K562 (cell line): ENCODE measurements around the gene DAZAP1. TPM values are rescaled to one million over a fixed set of nuclear protein-coding genes. Genes with fewer than 3 reads are reported as not detected.

Experiments
- ATAC-seq: fragments of 200-7000 bp; cut with Tn5 transposase; 3 replicates; pipeline ENCODE4 v1.9.1; 2020; ENCODE audit warnings: moderate library complexity
- Bru-seq: library from RNA; stranded (reverse); fragments of 400-500 nt; gene quantifications from one replicate; lab custom pipeline; 2021; lab: Mats Ljungman, UMichigan
- BruChase-seq, 2 experiments: library from RNA; stranded (reverse); fragments of 400-500 nt; gene quantifications; one replicate each; lab custom pipeline; 2021; lab: Mats Ljungman, UMichigan
- BruUV-seq: library from RNA; stranded (reverse); fragments of 400-500 nt; replicated peaks from 2 replicates; lab custom pipeline; 2021; lab: Mats Ljungman, UMichigan
- CTCF ChIA-PET: fragments of 300-600 bp; formaldehyde crosslinking; extraction: SDS; loops from one replicate; lab custom pipeline; 2021; ENCODE audit warnings: low intra/inter-chr PET ratio; lab: Yijun Ruan, JAX
- POLR2A ChIA-PET: fragments of 300-600, 350-650 bp; sonication (Branson Sonifier 250); formaldehyde crosslinking; extraction: SDS; loops from one replicate; lab custom pipeline; 2021; ENCODE audit warnings: antibody characterized with exemption, inconsistent platforms; lab: Yijun Ruan, JAX
- DNase-seq, 4 experiments: peaks; one replicate each; pipeline versions ENCODE4 v3.0.0 to v3.0.0-alpha.2; 2011 to 2018; ENCODE audit warnings: low spot score in 3 of 4, mixed read lengths in 3 of 4; ENCODE audit errors: extremely low read depth in 1 of 4
- FAIRE-seq: peaks from 2 replicates; lab custom pipeline; 2011; peaks lifted over from hg19 to GRCh38; lab: Jason Lieb, UNC
- H2AFZ ChIP-seq: 2 replicates; pipeline ENCODE4 v1.6.0; 2011; ENCODE audit warnings: low read depth, low read length, control low read depth, inconsistent platforms
- H3K27ac ChIP-seq: fragments of 200-600 bp; 3 replicates; pipeline ENCODE4 v1.8.0; 2011; ENCODE audit warnings: low read depth, mild to moderate bottlenecking, control low read depth, inconsistent platforms, low read length, moderate library complexity, mixed read lengths; ENCODE audit errors: extremely low read depth
- H3K27me3 ChIP-seq, 2 experiments: fragments of 300-600 bp in 1 of 2; 2 replicates in 1 of 2; 3 replicates in 1 of 2; pipeline versions ENCODE4 v1.6.0 to v1.8.0; 2011; ENCODE audit warnings: inconsistent platforms in 2 of 2, low read length in 2 of 2, mild to moderate bottlenecking in 1 of 2, mixed read lengths in 1 of 2, moderate library complexity in 1 of 2; ENCODE audit not compliant: control insufficient read depth in 2 of 2, insufficient read depth in 2 of 2
- H3K36me3 ChIP-seq: fragments of 300-600 bp; 3 replicates; pipeline ENCODE4 v1.8.0; 2011; ENCODE audit warnings: mild to moderate bottlenecking, low read length, inconsistent platforms; ENCODE audit not compliant: control insufficient read depth, insufficient read depth
- H3K4me1 ChIP-seq, 2 experiments: fragments of 200-600 bp in 1 of 2; replicated peaks in 1 of 2; 2 replicates in 1 of 2; 3 replicates in 1 of 2; pipeline versions ENCODE4 v1.5.1 to v1.8.0; 2011; ENCODE audit warnings: inconsistent platforms in 2 of 2, low read length in 2 of 2, mild to moderate bottlenecking in 1 of 2, mixed read lengths in 1 of 2, moderate library complexity in 1 of 2; ENCODE audit not compliant: control insufficient read depth in 2 of 2, insufficient read depth in 2 of 2
- H3K4me2 ChIP-seq: 2 replicates; pipeline ENCODE4 v1.6.1; 2011; ENCODE audit warnings: low read length, control low read depth, inconsistent platforms, mixed read lengths; ENCODE audit not compliant: insufficient read depth
- H3K4me3 ChIP-seq: fragments of 200-600 bp; sonication (generic), shearing (Covaris generic); 2 replicates; pipeline ENCODE4 v1.5.1; 2016; ENCODE audit warnings: control low read depth, inconsistent platforms
- H3K79me2 ChIP-seq: fragments of 200-600 bp; 3 replicates; pipeline ENCODE4 v1.8.0; 2011; ENCODE audit warnings: low read length, inconsistent platforms; ENCODE audit not compliant: control insufficient read depth, insufficient read depth
- H3K9ac ChIP-seq, 2 experiments: 2 replicates each; pipeline versions ENCODE4 v1.6.0 to v1.6.1; 2011; ENCODE audit warnings: low read depth in 2 of 2, low read length in 2 of 2, control low read depth in 1 of 2, inconsistent platforms in 1 of 2, mild to moderate bottlenecking in 1 of 2, mixed read lengths in 1 of 2; ENCODE audit not compliant: insufficient read depth in 1 of 2
- H3K9me1 ChIP-seq: one replicate; pipeline ENCODE4 v1.6.0; 2011; ENCODE audit warnings: inconsistent platforms, mild to moderate bottlenecking, low read length, moderate library complexity; ENCODE audit not compliant: control insufficient read depth, insufficient read depth
- H3K9me3 ChIP-seq: replicated peaks from 2 replicates; pipeline ENCODE4 v1.5.1; 2011; ENCODE audit warnings: low read depth, low read length, inconsistent platforms; ENCODE audit not compliant: control insufficient read depth, insufficient read depth
- H4K20me1 ChIP-seq: replicated peaks from 2 replicates; pipeline ENCODE4 v1.6.1; 2011; ENCODE audit warnings: low read length, inconsistent platforms, mixed read lengths; ENCODE audit not compliant: control insufficient read depth, insufficient read depth
- RBM14 ChIP-seq: fragments of 200-400 bp; formaldehyde crosslinking; IDR thresholded peaks from 2 replicates; pipeline ENCODE4 v1.6.1; 2018; ENCODE audit warnings: low read depth, mild to moderate bottlenecking, low read length, moderate library complexity, borderline replicate concordance; ENCODE audit not compliant: insufficient read depth
- SIN3B ChIP-seq: fragments of 450-650 bp; IDR thresholded peaks from 2 replicates; pipeline ENCODE4 v1.6.1; 2017; ENCODE audit warnings: low read depth, mild to moderate bottlenecking, moderate library complexity
- SMAD4 ChIP-seq: fragments of 250-450 bp; sonication (Bioruptor Pico); conservative IDR thresholded peaks from 2 replicates; pipeline ENCODE4 v1.8.0; 2021; ENCODE audit warnings: inconsistent platforms, mild to moderate bottlenecking, moderate library complexity
- TAF1 ChIP-seq: IDR thresholded peaks from 2 replicates; pipeline ENCODE4 v1.6.1; 2011; ENCODE audit warnings: mild to moderate bottlenecking, low read length, moderate library complexity; ENCODE audit not compliant: insufficient read depth, control insufficient read depth, severe bottlenecking; ENCODE audit errors: extremely low read depth
- TGIF2 ChIP-seq: sonication (generic); formaldehyde crosslinking; IDR thresholded peaks from 2 replicates; pipeline ENCODE4 v1.8.1; 2022; ENCODE audit warnings: mild to moderate bottlenecking, missing genetic modification reagents, moderate library complexity
- YY1 ChIP-seq, 3 experiments: IDR thresholded peaks; 2 replicates each; pipeline ENCODE4 v1.6.1; 2011; ENCODE audit warnings: low read length in 2 of 3, mild to moderate bottlenecking in 2 of 3, moderate library complexity in 2 of 3, borderline replicate concordance in 1 of 3, control low read depth in 1 of 3, low read depth in 1 of 3; ENCODE audit not compliant: insufficient read depth in 3 of 3, insufficient replicate concordance in 2 of 3, control insufficient read depth in 1 of 3, insufficient read length in 1 of 3; ENCODE audit errors: extremely low read depth in 1 of 3
- ZNF174 ChIP-seq: fragments of 250-450 bp; sonication (Bioruptor Pico); IDR thresholded peaks from 2 replicates; pipeline ENCODE4 v1.4.0; 2020; ENCODE audit warnings: mild to moderate bottlenecking
- ZNF3 ChIP-seq: fragments of 250-450 bp; sonication (Bioruptor Pico); IDR thresholded peaks from 2 replicates; pipeline ENCODE4 v1.5.0; 2021; ENCODE audit warnings: mild to moderate bottlenecking, moderate library complexity
- ZNF639 ChIP-seq, 2 experiments: fragments of 200-800 bp in 1 of 2; sonication (Bioruptor generic) in 1 of 2; sonication (generic) in 1 of 2; formaldehyde crosslinking in 1 of 2; IDR thresholded peaks in 1 of 2; conservative IDR thresholded peaks in 1 of 2; 2 replicates each; pipeline versions ENCODE4 v1.5.0 to v1.6.1; 2016 to 2020; ENCODE audit warnings: missing compliant biosample characterization in 1 of 2, missing genetic modification characterization in 1 of 2, missing genetic modification reagents in 1 of 2
- WGBS: fragments of 100-300 bp; shearing (Covaris generic); methylation state at CpG from one replicate; pipeline ENCODE4 v1.1.6; 2016; ENCODE audit warnings: low coverage, mixed read lengths; ENCODE audit not compliant: insufficient coverage; ENCODE audit errors: missing lambda C conversion rate; 5-methylcytosine and 5-hydroxymethylcytosine counted together
- in situ Hi-C: fragments of 300-500 bp; cut with MboI; formaldehyde crosslinking; loops from 4 replicates; pipeline ENCODE4 v1.15.0; 2018; ENCODE audit warnings: inconsistent platforms, mixed read lengths
- intact Hi-C: fragments of 100-400 bp; cut with micrococcal nuclease; formaldehyde crosslinking; loops from 2 replicates; pipeline ENCODE4 v1.14.2; 2022
- long read RNA-seq, 3 experiments: library from polyadenylated mRNA in 2 of 3; library from RNA in 1 of 3; unstranded in 2 of 3; stranded (forward) in 1 of 3; transcript quantifications; one replicate each; pipeline ENCODE4 v2.0.0, GENCODE V29; 2019 to 2022
- polyA minus RNA-seq, 3 experiments: library from RNA; depleted of rRNA, polyadenylated mRNA; stranded (reverse); fragments of >200 nt; gene quantifications; 2 replicates each; pipeline ENCODE4 v1.2.3, GENCODE V29; 2011
- polyA plus RNA-seq, 8 experiments: library from polyadenylated mRNA; depleted of rRNA in 4 of 8; stranded (reverse) in 5 of 8; unstranded in 3 of 8; fragments of >200 nt; fragmentation: Nextera tagmentation in 2 of 8; fragmentation: Illumina TruSeq in 1 of 8; extraction: Ambion mirVana in 2 of 8; extraction: Trizol in 1 of 8; gene quantifications; 2 replicates each; pipeline versions ENCODE4 v1.2.1 to v1.2.3, GENCODE V29; 2011 to 2014; ENCODE audit warnings: inconsistent platforms in 1 of 8, missing spikeins in 1 of 8
- total RNA-seq, 7 experiments: library from RNA; depleted of rRNA in 6 of 7; stranded (reverse); fragments of >200 nt in 6 of 7; fragmentation: Illumina TruSeq in 2 of 7; extraction: Trizol in 2 of 7; gene quantifications; 2 replicates each; pipeline versions ENCODE4 v1.2.1 to v1.2.3, GENCODE V29; 2011 to 2021; ENCODE audit warnings: low replicate concordance in 1 of 7

DAZAP1 gene
- total RNA-seq (2011; cell fraction: chromatin; rRNA removed; ENCODE audit: low replicate concordance), result 223 and 289 TPM in 2 replicates
- 105 and 117 TPM in 2 replicates for total RNA-seq (2011; cell fraction: nucleolus; rRNA removed)
- total RNA-seq (2011; cell fraction: nucleoplasm; rRNA removed), result 149 and 185 TPM in 2 replicates
- 222 and 244 TPM in 2 replicates for total RNA-seq (2014; rRNA removed)
- 77.7 and 78.7 TPM in 2 replicates for total RNA-seq (2014; rRNA removed; fragmentation: Illumina TruSeq; extraction: Trizol)
- 139 and 143 TPM in 2 replicates for total RNA-seq (2015; rRNA removed; fragmentation: Illumina TruSeq; extraction: Trizol)
- 287 and 289 TPM in 2 replicates for total RNA-seq (2021)
- polyA plus RNA-seq (2011; rRNA removed), result 125 and 155 TPM in 2 replicates
- 57.6 and 123 TPM in 2 replicates for polyA plus RNA-seq (2011; cell fraction: cytosol; rRNA removed)
- 177 and 237 TPM in 2 replicates for polyA plus RNA-seq (2011; cell fraction: nucleus; rRNA removed)
- polyA plus RNA-seq (2012), result 116 and 140 TPM in 2 replicates
- polyA plus RNA-seq (2014; fragmentation: Illumina TruSeq; extraction: Trizol), result 142 and 156 TPM in 2 replicates
- 10 to 100 TPM; 10.8 to 13.3 TPM for polyA plus RNA-seq (2014; fragmentation: Nextera tagmentation; extraction: Ambion mirVana)
- 250 and 266 TPM in 2 replicates for polyA plus RNA-seq (2014; rRNA removed)
- polyA minus RNA-seq (2011; rRNA and poly(A)+ RNA removed), result 29.7 and 47.1 TPM in 2 replicates
- 61.3 and 62.0 TPM in 2 replicates for polyA minus RNA-seq (2011; cell fraction: cytosol; rRNA and poly(A)+ RNA removed)
- 38.8 and 60.8 TPM in 2 replicates for polyA minus RNA-seq (2011; cell fraction: nucleus; rRNA and poly(A)+ RNA removed)
- percentile 89 among the genes with signal in this experiment for Bru-seq, nascent RNA
- percentile 93 among the genes with signal in this experiment for BruChase-seq, experiment 1, labeled RNA remaining after a 2-hour chase
- percentile 96 among the genes with signal in this experiment for BruChase-seq, experiment 2, labeled RNA remaining after a 6-hour chase
- long read RNA-seq, experiment 1, transcript DAZAP1-211 (12 exons, 2,157 nt), result minor isoform, 21 of 328 reads
- long read RNA-seq, experiment 1, transcript DAZAP1-201 (12 exons, 2,160 nt), result minor isoform, 47 of 328 reads
- long read RNA-seq, experiment 1, transcript DAZAP1-205 (12 exons, 2,086 nt), result minor isoform, 13 of 328 reads
- long read RNA-seq, experiment 1, transcript DAZAP1-208 (1 exons, 3,642 nt), result major isoform, 171 of 328 reads
- long read RNA-seq, experiment 1, partial matches to known transcripts, result 46 of 328 reads
- long read RNA-seq, experiment 1, other reads (novel, unspliced or antisense), result 28 of 328 reads
- long read RNA-seq, experiment 2, transcript DAZAP1-201 (12 exons, 2,160 nt), result minor isoform, 53 of 266 reads
- long read RNA-seq, experiment 2, transcript DAZAP1-205 (12 exons, 2,086 nt), result minor isoform, 17 of 266 reads
- long read RNA-seq, experiment 2, transcript DAZAP1-211 (12 exons, 2,157 nt), result minor isoform, 14 of 266 reads
- long read RNA-seq, experiment 2, transcript DAZAP1-208 (1 exons, 3,642 nt), result major isoform, 96 of 266 reads
- long read RNA-seq, experiment 2, partial matches to known transcripts, result 39 of 266 reads
- long read RNA-seq, experiment 2, other reads (novel, unspliced or antisense), result 38 of 266 reads
- long read RNA-seq, experiment 3, transcript DAZAP1-205 (12 exons, 2,086 nt), result major isoform, 6 of 20 reads
- long read RNA-seq, experiment 3, partial matches to known transcripts, result 0 of 20 reads
- long read RNA-seq, experiment 3, other reads (novel, unspliced or antisense), result 5 of 20 reads

GRCh38 chr19:1407528-1408299 lies at the start of gene DAZAP1:
Gene DAZAP1, plus strand, starts transcription at chr19:1407586. Its CDS starts 188 bp downstream, at chr19:1407774.
- BruUV-seq, result no TSS peak
- intact Hi-C loops (no loop called here), in situ Hi-C loops (no loop called here)
- Histone ChIP-seq H3K9me3 (no peaks in the 10 kb centered on the region), H3K4me2 (peak within 1 kb of the TSS; percentile 84), H3K9me1 (peaks cover 17% of the 10 kb centered on the region), H3K79me2 (peaks cover 52% of the 10 kb centered on the region), H4K20me1 (peaks cover 43% of the 10 kb centered on the region), H3K27ac (peak within 1 kb of the TSS; percentile 99), H3K9ac (peak within 1 kb of the TSS; percentile 93 to 98), H3K27me3 (no peaks in the 10 kb centered on the region), H2AFZ (peak within 1 kb of the TSS; percentile 73), H3K4me3 (peak within 1 kb of the TSS; percentile 99), H3K4me1 (peaks cover 23 to 68% of the 10 kb centered on the region in 2 experiments), H3K36me3 (peaks cover 41% of the 10 kb centered on the region; the same call in 2 of the 3 replicates)
- CTCF ChIA-PET, result no interaction called here
- POLR2A ChIA-PET, result interaction anchor here (0.6 to 1.4 kb wide), 2 partner anchors 29 to 46 kb away, joined by 4 read pairs; no protein-coding TSS in a partner anchor
- 0% methylated on average over 17 of the region's 121 CpGs for WGBS
- FAIRE-seq, result no peak
- peak in 3 of 4 experiments; percentile 58 to 87 (median 86) for DNase-seq
- peak; percentile 13 for ATAC-seq
- TF ChIP-seq SIN3B (peak; percentile 30; the same call in 1 of the 2 replicates), ZNF639 (CRISPR knock-in tag; conservative IDR thresholded peaks at IDR 0.05 in 1 of 2, IDR thresholded peaks at IDR 0.05 in 1 of 2) (peak in 1 of 2 experiments; percentile 98; a peak in 2 of 4 replicates), ZNF174 (no peak), TAF1 (peak; percentile 49), YY1 (IDR thresholded peaks at IDR 0.05; ENCODE audit: borderline replicate concordance in 1 of 3, control insufficient read depth in 1 of 3, extremely low read depth in 1 of 3, insufficient read depth in 3 of 3, insufficient read length in 1 of 3, insufficient replicate concordance in 2 of 3, low read depth in 1 of 3, low read length in 2 of 3) (peak in 1 of 3 experiments; percentile 13), ZNF3 (CRISPR knock-in tag) (no peak), TGIF2 (CRISPR knock-in tag) (0 out of 2 replicates have a peak, but pooled peaks have one; percentile 14), RBM14 (0 out of 2 replicates have a peak, but pooled peaks have one; percentile 69), SMAD4 (0 out of 2 replicates have a peak, but pooled peaks have one; percentile 11)
